ENCODE results near the gene SPANXA1.
"Not testable (repeated sequence)": the region's sequence is repeated elsewhere in the genome, so short reads cannot be mapped to it uniquely, and the experiment has no call there.

Gene SPANXA1

DNA sequence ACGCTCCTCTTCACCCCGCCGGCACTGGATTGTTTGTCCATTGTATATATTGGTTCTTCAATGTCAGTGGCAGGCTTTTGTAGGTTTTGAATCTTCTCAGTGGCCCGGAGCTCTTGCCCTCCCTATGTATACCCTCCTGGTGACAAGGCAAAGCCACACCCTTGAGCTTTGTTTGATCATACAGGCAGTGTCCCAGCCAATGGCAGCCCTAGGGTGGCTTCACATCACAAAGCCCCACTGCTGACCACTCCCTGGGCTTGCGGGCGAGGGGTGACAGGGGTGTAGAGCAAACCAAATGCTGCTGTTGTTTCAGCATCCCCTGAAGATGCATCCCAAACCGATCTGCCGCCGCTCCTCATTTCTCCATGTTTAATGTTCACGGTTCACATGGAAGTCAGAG, at the start of gene SPANXA1:
TSS of gene SPANXA1 (minus strand) at position 101 of the 400 bp plus-strand sequence. CDS start at position 41, 60 bp downstream.
- H3K27ac ChIP-seq (ENCODE audit: low read length) = not testable (repeated sequence)

DNA sequence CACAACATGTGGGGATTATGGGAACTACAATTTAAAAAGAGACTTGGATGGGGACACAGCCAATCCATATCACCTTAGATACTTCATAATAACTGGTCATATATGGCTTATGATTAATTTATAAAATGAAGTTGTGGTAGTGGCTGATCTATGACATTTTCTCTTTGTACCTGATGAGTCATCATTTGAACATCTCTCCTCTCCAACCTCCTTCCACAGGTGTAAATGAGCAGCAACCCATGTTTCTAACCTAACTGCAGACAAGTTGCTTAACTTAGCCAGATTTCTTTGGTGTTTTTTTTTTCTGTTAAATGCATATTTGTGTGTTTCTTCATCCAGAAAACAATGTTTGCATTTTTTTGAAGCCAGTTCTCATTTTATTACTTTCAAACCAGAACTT, 47.6 kb upstream of the SPANXA1 start:
- Histone ChIP-seq H3K4me3 (ENCODE audit: low read length) (no peak overlapping the region), H3K36me3 (ENCODE audit: control insufficient read depth, insufficient read depth, low read length) (no peaks in the 10 kb centered on the region), H3K4me1 (ENCODE audit: control insufficient read depth, insufficient read depth, low read length) (no peaks in the 10 kb centered on the region), H3K9me3 (ENCODE audit: control insufficient read depth, insufficient read depth, low read length) (no peaks in the 10 kb centered on the region), H3K27me3 (ENCODE audit: control insufficient read depth, insufficient read depth, low read length) (no peaks in the 10 kb centered on the region), H3K27ac (ENCODE audit: low read length) (no peak overlapping the region)
- DNase-seq (ENCODE audit: low read depth, low spot score) = no peak

More for the DNA sequence above, at the start of gene SPANXA1:
- H3K4me3 ChIP-seq (ENCODE audit: low read length); H3K36me3 ChIP-seq (ENCODE audit: control insufficient read depth, insufficient read depth, low read length); H3K27me3 ChIP-seq (ENCODE audit: control insufficient read depth, insufficient read depth, low read length); H3K4me1 ChIP-seq (ENCODE audit: control insufficient read depth, insufficient read depth, low read length); DNase-seq (ENCODE audit: low read depth, low spot score); H3K9me3 ChIP-seq (ENCODE audit: control insufficient read depth, insufficient read depth, low read length): not testable (repeated sequence)
- WGBS (ENCODE audit: insufficient coverage, insufficient read length) = no CpG with 5 or more reads among the region's 10 CpGs

DNA sequence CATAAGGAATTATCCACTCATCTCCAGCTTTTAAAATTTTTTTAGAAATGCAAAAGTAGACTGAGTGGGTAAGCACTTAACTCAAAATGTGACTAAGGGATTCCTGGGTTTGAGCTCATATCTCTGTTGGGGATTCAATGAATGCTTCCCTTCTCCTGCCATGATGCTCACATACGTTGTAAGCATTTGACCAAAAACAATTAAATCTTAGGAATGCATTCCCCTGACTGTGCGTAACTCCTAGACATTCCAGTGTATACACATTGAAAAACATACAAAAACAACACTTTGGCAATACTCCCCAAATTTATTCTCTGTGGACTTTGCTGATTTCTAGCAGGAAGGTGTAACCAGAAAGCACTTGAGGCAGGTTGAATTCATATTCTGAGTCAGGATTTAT, 34.8 kb upstream of the SPANXA1 start:
- Histone ChIP-seq H3K4me3 (ENCODE audit: low read length) (no peak overlapping the region), H3K4me1 (ENCODE audit: control insufficient read depth, insufficient read depth, low read length) (no peaks in the 10 kb centered on the region), H3K9me3 (ENCODE audit: control insufficient read depth, insufficient read depth, low read length) (no peaks in the 10 kb centered on the region), H3K27me3 (ENCODE audit: control insufficient read depth, insufficient read depth, low read length) (no peaks in the 10 kb centered on the region), H3K36me3 (ENCODE audit: control insufficient read depth, insufficient read depth, low read length) (no peaks in the 10 kb centered on the region), H3K27ac (ENCODE audit: low read length) (no peak overlapping the region)
- DNase-seq (ENCODE audit: low read depth, low spot score) = no peak
- no CpG with 5 or more reads among the region's 2 CpGs for WGBS (ENCODE audit: insufficient coverage, insufficient read length)

- DNase-seq (ENCODE audit: low read depth, low spot score) = no peak
- Histone ChIP-seq H3K36me3 (ENCODE audit: control insufficient read depth, insufficient read depth, low read length) (no peaks in the 10 kb centered on the region), H3K27ac (ENCODE audit: low read length) (no peak overlapping the region), H3K9me3 (ENCODE audit: control insufficient read depth, insufficient read depth, low read length) (no peaks in the 10 kb centered on the region), H3K4me3 (ENCODE audit: low read length) (no peak overlapping the region), H3K4me1 (ENCODE audit: control insufficient read depth, insufficient read depth, low read length) (no peaks in the 10 kb centered on the region; the same call in 1 of the 2 replicates), H3K27me3 (ENCODE audit: control insufficient read depth, insufficient read depth, low read length) (no peaks in the 10 kb centered on the region)
- no CpG with 5 or more reads among the region's 1 CpG for WGBS (ENCODE audit: insufficient coverage, insufficient read length)
Observed at GRCh38 chrX:141609111-141609510, 24.6 kb upstream of the SPANXA1 start.

DNA sequence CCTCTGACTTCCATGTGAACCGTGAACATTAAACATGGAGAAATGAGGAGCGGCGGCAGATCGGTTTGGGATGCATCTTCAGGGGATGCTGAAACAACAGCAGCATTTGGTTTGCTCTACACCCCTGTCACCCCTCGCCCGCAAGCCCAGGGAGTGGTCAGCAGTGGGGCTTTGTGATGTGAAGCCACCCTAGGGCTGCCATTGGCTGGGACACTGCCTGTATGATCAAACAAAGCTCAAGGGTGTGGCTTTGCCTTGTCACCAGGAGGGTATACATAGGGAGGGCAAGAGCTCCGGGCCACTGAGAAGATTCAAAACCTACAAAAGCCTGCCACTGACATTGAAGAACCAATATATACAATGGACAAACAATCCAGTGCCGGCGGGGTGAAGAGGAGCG, 4.9 kb upstream of the SPANXA1 start, which contains the start of gene SPANXA2:
TSS of gene SPANXA2 (plus strand) at position 301 of the 400 bp plus-strand sequence. CDS start at position 361, 60 bp downstream.
- no CpG with 5 or more reads among the region's 10 CpGs for WGBS (ENCODE audit: insufficient coverage, insufficient read length)
- not testable (repeated sequence) for DNase-seq (ENCODE audit: low read depth, low spot score)

GRCh38 chrX:141542551-141542950, 42.0 kb downstream of the SPANXA1 start:
- DNase-seq (ENCODE audit: low read depth, low spot score); H3K4me1 ChIP-seq (ENCODE audit: control insufficient read depth, insufficient read depth, low read length); H3K4me3 ChIP-seq (ENCODE audit: low read length); H3K9me3 ChIP-seq (ENCODE audit: control insufficient read depth, insufficient read depth, low read length); H3K36me3 ChIP-seq (ENCODE audit: control insufficient read depth, insufficient read depth, low read length); H3K27me3 ChIP-seq (ENCODE audit: control insufficient read depth, insufficient read depth, low read length); H3K27ac ChIP-seq (ENCODE audit: low read length): not testable (repeated sequence)
- no CpG with 5 or more reads among the region's 16 CpGs for WGBS (ENCODE audit: insufficient coverage, insufficient read length)

More for the DNA sequence above, 4.9 kb upstream of the SPANXA1 start, which contains the start of gene SPANXA2:
- not testable (repeated sequence) for H3K27me3 ChIP-seq (ENCODE audit: control insufficient read depth, insufficient read depth, low read length); H3K36me3 ChIP-seq (ENCODE audit: control insufficient read depth, insufficient read depth, low read length); H3K9me3 ChIP-seq (ENCODE audit: control insufficient read depth, insufficient read depth, low read length); H3K4me3 ChIP-seq (ENCODE audit: low read length); H3K4me1 ChIP-seq (ENCODE audit: control insufficient read depth, insufficient read depth, low read length); H3K27ac ChIP-seq (ENCODE audit: low read length)
